Panc1 (cell line): ENCODE measurements around the gene TAC3. TPM values are rescaled to one million over a fixed set of nuclear protein-coding genes. Genes with fewer than 3 reads are reported as not detected.
"Not testable (repeated sequence)": the region's sequence is repeated elsewhere in the genome, so short reads cannot be mapped to it uniquely, and the experiment has no call there.

Source experiments
- ATAC-seq: fragments of 200-7000 bp; cut with Tn5 transposase; 2 replicates; pipeline ENCODE4 v1.9.1; 2020; ENCODE audit warnings: mild to moderate bottlenecking, moderate library complexity
- BruUV-seq: library from RNA; stranded (reverse); fragments of 400-500 nt; replicated peaks from 2 replicates; lab custom pipeline; 2021; lab: Mats Ljungman, UMichigan
- CTCF ChIA-PET: fragments of 300-600 bp; sonication (Branson Sonifier 250); formaldehyde crosslinking; loops from one replicate; lab custom pipeline; 2022; ENCODE audit warnings: antibody characterized with exemption; lab: Charles Lee
- POLR2A ChIA-PET: fragments of 300-600 bp; sonication (Branson Sonifier 250); formaldehyde crosslinking; loops from one replicate; lab custom pipeline; 2022; ENCODE audit warnings: antibody characterized with exemption; lab: Charles Lee
- DNase-seq: peaks from one replicate; pipeline ENCODE4 v3.0.0-alpha.2; 2010; ENCODE audit warnings: low read depth, low spot score
- H3K27ac ChIP-seq: 2 replicates; pipeline ENCODE4 v1.5.1; 2011; ENCODE audit warnings: mild to moderate bottlenecking, low read length, inconsistent platforms
- H3K27me3 ChIP-seq: fragments of 200-500 bp; sonication (Bioruptor generic); 2 replicates; pipeline ENCODE4 v1.6.0; 2014; ENCODE audit warnings: low read length, inconsistent platforms; ENCODE audit not compliant: control insufficient read depth, insufficient read depth
- H3K36me3 ChIP-seq: fragments of 200-500 bp; sonication (Bioruptor generic); 2 replicates; pipeline ENCODE4 v1.5.1; 2014; ENCODE audit warnings: inconsistent platforms, mild to moderate bottlenecking, low read length, moderate library complexity; ENCODE audit not compliant: control insufficient read depth, insufficient read depth
- H3K4me1 ChIP-seq: 2 replicates; pipeline ENCODE4 v1.5.1; 2011; ENCODE audit warnings: inconsistent platforms, mild to moderate bottlenecking, low read length, moderate library complexity; ENCODE audit not compliant: control insufficient read depth, insufficient read depth
- H3K4me3 ChIP-seq, 2 experiments: 2 replicates each; pipeline ENCODE4 v1.5.1; 2011 to 2012; ENCODE audit warnings: low read depth in 2 of 2, low read length in 2 of 2, mild to moderate bottlenecking in 2 of 2, inconsistent platforms in 1 of 2, moderate library complexity in 1 of 2
- H3K9me3 ChIP-seq: fragments of 200-500 bp; sonication (Bioruptor generic); 2 replicates; pipeline ENCODE4 v1.5.1; 2014; ENCODE audit warnings: low read depth, mild to moderate bottlenecking, inconsistent platforms, low read length, moderate library complexity; ENCODE audit not compliant: control insufficient read depth, insufficient read depth
- POLR2AphosphoS5 ChIP-seq: IDR thresholded peaks from 2 replicates; pipeline ENCODE4 v1.6.1; 2012; ENCODE audit warnings: mild to moderate bottlenecking, low read depth, low read length, moderate library complexity
- SIN3A ChIP-seq: IDR thresholded peaks from 2 replicates; pipeline ENCODE4 v1.6.1; 2012; ENCODE audit warnings: low read depth, mild to moderate bottlenecking, low read length, moderate library complexity, borderline replicate concordance; ENCODE audit not compliant: insufficient read depth
- TCF7L2 ChIP-seq: IDR thresholded peaks from 2 replicates; pipeline ENCODE4 v1.6.1; 2011; ENCODE audit warnings: mild to moderate bottlenecking, low read depth, low read length, inconsistent platforms
- in situ Hi-C: cut with HindIII; loops from 2 replicates; pipeline ENCODE4 v1.10.0; 2016; ENCODE audit warnings: low sequenced_read_pairs, low pct_unique_long_range_greater_than_20kb
- intact Hi-C: fragments of 100-400 bp; cut with micrococcal nuclease; formaldehyde crosslinking; loops from one replicate; pipeline ENCODE4 v1.10.0; 2022; ENCODE audit not compliant: unreplicated experiment
- total RNA-seq: library from RNA; stranded (reverse); gene quantifications from one replicate; pipeline ENCODE4 v1.2.1, GENCODE V29; 2021; ENCODE audit not compliant: unreplicated experiment
- TF ChIP-seq, protein P1 (sequence below), 2 experiments: IDR thresholded peaks; 2 replicates each; pipeline ENCODE4 v1.6.1; 2011 to 2012; ENCODE audit warnings: low read depth in 2 of 2, control low read depth in 1 of 2, low read length in 1 of 2, mild to moderate bottlenecking in 1 of 2, moderate library complexity in 1 of 2; ENCODE audit not compliant: insufficient read depth in 1 of 2
- TF ChIP-seq, protein P2 (sequence below): fragments of 450-650 bp; IDR thresholded peaks from 2 replicates; pipeline ENCODE4 v1.5.1; 2017; ENCODE audit warnings: mild to moderate bottlenecking

The TAC3 gene
- total RNA-seq, 1 experiment from 2014 or later, result not detected

DNA sequence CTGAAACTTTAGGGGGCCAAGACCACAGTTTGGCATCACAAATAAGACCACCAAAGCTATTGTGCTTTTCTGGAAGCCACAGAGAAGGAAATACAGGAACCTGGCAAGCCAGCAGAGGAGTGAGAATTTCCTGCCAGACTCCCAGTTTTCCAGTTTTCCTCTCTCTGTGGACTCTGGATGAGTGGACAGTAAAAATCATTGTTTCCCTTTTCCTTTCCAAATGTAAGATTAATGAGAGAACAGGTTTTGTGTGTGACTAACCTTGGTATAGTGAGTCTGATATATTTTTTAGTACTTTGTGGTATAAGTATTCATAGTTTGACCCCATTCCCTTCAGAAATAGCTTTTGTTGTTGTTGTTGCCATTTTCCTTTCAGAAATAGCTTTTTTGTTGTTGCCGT lies 2.6 kb upstream of the TAC3 start:
- Histone ChIP-seq H3K27ac (no peak overlapping the region), H3K27me3 (peaks cover 14% of the 10 kb centered on the region), H3K9me3 (no peaks in the 10 kb centered on the region), H3K4me1 (no peaks in the 10 kb centered on the region), H3K4me3 (no peak overlapping the region), H3K36me3 (no peaks in the 10 kb centered on the region)
- in situ Hi-C loops, result no loop called here
- ATAC-seq (no peak), DNase-seq (no peak)
- BruUV-seq, result no TSS peak
- ChIA-PET POLR2A (no interaction called here), CTCF (no interaction called here)
- no peak for TF ChIP-seq TCF7L2
- TF ChIP-seq POLR2AphosphoS5, result no peak
- TF ChIP-seq SIN3A, result no peak
- TF ChIP-seq, protein P1, sequence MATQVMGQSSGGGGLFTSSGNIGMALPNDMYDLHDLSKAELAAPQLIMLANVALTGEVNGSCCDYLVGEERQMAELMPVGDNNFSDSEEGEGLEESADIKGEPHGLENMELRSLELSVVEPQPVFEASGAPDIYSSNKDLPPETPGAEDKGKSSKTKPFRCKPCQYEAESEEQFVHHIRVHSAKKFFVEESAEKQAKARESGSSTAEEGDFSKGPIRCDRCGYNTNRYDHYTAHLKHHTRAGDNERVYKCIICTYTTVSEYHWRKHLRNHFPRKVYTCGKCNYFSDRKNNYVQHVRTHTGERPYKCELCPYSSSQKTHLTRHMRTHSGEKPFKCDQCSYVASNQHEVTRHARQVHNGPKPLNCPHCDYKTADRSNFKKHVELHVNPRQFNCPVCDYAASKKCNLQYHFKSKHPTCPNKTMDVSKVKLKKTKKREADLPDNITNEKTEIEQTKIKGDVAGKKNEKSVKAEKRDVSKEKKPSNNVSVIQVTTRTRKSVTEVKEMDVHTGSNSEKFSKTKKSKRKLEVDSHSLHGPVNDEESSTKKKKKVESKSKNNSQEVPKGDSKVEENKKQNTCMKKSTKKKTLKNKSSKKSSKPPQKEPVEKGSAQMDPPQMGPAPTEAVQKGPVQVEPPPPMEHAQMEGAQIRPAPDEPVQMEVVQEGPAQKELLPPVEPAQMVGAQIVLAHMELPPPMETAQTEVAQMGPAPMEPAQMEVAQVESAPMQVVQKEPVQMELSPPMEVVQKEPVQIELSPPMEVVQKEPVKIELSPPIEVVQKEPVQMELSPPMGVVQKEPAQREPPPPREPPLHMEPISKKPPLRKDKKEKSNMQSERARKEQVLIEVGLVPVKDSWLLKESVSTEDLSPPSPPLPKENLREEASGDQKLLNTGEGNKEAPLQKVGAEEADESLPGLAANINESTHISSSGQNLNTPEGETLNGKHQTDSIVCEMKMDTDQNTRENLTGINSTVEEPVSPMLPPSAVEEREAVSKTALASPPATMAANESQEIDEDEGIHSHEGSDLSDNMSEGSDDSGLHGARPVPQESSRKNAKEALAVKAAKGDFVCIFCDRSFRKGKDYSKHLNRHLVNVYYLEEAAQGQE (IDR thresholded peaks at IDR 0.05; ENCODE audit: insufficient read depth in 1 of 2, low read depth in 2 of 2, low read length in 1 of 2), result no peak
- TF ChIP-seq, protein P2, sequence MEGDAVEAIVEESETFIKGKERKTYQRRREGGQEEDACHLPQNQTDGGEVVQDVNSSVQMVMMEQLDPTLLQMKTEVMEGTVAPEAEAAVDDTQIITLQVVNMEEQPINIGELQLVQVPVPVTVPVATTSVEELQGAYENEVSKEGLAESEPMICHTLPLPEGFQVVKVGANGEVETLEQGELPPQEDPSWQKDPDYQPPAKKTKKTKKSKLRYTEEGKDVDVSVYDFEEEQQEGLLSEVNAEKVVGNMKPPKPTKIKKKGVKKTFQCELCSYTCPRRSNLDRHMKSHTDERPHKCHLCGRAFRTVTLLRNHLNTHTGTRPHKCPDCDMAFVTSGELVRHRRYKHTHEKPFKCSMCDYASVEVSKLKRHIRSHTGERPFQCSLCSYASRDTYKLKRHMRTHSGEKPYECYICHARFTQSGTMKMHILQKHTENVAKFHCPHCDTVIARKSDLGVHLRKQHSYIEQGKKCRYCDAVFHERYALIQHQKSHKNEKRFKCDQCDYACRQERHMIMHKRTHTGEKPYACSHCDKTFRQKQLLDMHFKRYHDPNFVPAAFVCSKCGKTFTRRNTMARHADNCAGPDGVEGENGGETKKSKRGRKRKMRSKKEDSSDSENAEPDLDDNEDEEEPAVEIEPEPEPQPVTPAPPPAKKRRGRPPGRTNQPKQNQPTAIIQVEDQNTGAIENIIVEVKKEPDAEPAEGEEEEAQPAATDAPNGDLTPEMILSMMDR, result no peak
- intact Hi-C loops, result no loop called here

DNA sequence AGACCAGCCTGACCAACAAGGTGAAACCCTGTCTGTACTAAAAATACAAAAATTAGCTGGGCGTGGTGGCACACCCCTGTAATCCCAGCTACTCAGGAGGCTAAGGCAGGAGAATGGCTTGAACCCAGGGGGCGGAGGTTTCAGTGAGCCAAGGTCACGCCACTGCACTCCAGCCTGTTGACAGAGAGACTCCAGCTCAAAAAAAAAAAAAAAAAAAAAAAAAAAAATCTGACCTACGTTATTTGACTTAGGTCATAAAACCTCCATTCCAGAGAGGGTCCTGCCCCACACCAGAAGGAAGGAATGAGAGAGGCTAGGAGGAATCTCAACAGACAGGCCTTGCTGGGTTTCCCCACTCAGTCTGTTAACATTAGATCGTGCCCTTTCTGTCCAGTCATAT lies 2.0 kb upstream of the TAC3 start:
- H3K4me3 ChIP-seq, intact Hi-C loops, H3K27ac ChIP-seq, H3K9me3 ChIP-seq, in situ Hi-C loops, H3K36me3 ChIP-seq, H3K4me1 ChIP-seq, DNase-seq, ATAC-seq, BruUV-seq: not testable (repeated sequence)
- CTCF ChIA-PET, result interaction anchor here (0.6 to 0.7 kb wide), 2 partner anchors 33 to 638 kb away, joined by 7 to 8 read pairs; no protein-coding TSS in a partner anchor
- H3K27me3 ChIP-seq, result peaks cover 14% of the 10 kb centered on the region
- POLR2A ChIA-PET, result interaction anchor here (0.6 kb wide), 2 partner anchors 43 to 93 kb away, joined by 3 to 8 read pairs; partner anchors contain the start of gene STAT6

DNA sequence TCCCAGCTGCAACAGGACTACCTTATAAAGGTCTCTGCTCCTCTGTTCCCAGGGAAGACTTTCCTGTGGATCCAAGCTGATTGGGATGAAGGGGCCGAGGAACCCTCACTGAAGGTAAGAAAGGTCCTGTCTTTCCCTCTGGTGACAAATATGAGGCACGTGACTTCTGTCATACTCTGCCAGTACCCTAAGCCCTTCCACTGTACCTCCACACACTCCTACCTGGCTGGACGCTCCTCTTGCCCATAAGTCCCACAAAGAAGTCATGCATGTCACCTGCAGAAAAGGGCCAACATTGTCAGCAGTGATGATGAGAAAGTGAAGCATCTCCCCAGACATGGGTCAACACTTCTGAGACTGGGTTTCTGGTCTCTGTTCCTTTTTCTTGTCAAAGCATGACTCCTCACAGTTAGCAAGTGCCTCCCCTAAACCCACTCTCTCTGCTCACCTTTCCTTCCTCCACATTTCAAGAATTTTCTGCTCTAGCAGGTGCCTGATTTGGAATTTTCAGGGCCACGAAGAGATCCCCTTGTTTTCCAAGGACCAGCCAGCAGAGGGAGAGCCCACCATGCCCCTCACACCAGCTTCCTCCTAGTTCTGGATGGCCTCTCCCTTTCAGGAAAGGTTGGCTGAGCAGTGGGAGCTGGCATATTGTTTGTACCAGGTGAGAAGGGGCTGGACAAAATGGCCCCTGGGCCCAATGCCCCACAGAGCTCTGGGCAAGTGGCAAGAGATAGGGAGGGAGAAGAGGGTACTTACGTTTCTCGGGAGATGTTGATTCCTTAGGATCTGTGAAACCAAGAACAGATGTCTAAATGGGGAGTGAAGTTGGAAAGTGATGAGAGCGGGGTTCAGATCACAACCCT lies 3.5 kb downstream of the TAC3 start:
- no peak for DNase-seq
- no TSS peak for BruUV-seq
- Histone ChIP-seq H3K9me3 (no peaks in the 10 kb centered on the region), H3K4me1 (peaks cover 10% of the 10 kb centered on the region), H3K27ac (no peak overlapping the region), H3K4me3 (no peak overlapping the region), H3K36me3 (no peaks in the 10 kb centered on the region), H3K27me3 (peaks cover 14% of the 10 kb centered on the region)
- POLR2A ChIA-PET, result interaction anchor here (0.6 kb wide), 2 partner anchors 37 to 323 kb away, joined by 3 to 5 read pairs; no protein-coding TSS in a partner anchor
- TF ChIP-seq, protein P1 (IDR thresholded peaks at IDR 0.05; ENCODE audit: insufficient read depth in 1 of 2, low read depth in 2 of 2, low read length in 1 of 2), result no peak
- TF ChIP-seq, protein P2, result no peak
- no peak for TF ChIP-seq TCF7L2
- CTCF ChIA-PET, result no interaction called here
- in situ Hi-C loops (no loop called here), intact Hi-C loops (no loop called here)
- no peak for ATAC-seq
